Measurements from ENCODE around the gene FTO.

- TF ChIP-seq EZH2 (IDR thresholded peaks at IDR 0.05; ENCODE audit: borderline replicate concordance, insufficient read depth, low read length, poor library complexity, severe bottlenecking) (no peak), CTCF (IDR thresholded peaks at IDR 0.05; ENCODE audit: poor library complexity, severe bottlenecking) (no peak), POLR2AphosphoS5 (IDR thresholded peaks at IDR 0.05) (no peak), EP300 (conservative IDR thresholded peaks at IDR 0.05; ENCODE audit: poor library complexity, severe bottlenecking) (no peak), RAD21 (conservative IDR thresholded peaks at IDR 0.05) (no peak)
- TF ChIP-seq, protein P1, sequence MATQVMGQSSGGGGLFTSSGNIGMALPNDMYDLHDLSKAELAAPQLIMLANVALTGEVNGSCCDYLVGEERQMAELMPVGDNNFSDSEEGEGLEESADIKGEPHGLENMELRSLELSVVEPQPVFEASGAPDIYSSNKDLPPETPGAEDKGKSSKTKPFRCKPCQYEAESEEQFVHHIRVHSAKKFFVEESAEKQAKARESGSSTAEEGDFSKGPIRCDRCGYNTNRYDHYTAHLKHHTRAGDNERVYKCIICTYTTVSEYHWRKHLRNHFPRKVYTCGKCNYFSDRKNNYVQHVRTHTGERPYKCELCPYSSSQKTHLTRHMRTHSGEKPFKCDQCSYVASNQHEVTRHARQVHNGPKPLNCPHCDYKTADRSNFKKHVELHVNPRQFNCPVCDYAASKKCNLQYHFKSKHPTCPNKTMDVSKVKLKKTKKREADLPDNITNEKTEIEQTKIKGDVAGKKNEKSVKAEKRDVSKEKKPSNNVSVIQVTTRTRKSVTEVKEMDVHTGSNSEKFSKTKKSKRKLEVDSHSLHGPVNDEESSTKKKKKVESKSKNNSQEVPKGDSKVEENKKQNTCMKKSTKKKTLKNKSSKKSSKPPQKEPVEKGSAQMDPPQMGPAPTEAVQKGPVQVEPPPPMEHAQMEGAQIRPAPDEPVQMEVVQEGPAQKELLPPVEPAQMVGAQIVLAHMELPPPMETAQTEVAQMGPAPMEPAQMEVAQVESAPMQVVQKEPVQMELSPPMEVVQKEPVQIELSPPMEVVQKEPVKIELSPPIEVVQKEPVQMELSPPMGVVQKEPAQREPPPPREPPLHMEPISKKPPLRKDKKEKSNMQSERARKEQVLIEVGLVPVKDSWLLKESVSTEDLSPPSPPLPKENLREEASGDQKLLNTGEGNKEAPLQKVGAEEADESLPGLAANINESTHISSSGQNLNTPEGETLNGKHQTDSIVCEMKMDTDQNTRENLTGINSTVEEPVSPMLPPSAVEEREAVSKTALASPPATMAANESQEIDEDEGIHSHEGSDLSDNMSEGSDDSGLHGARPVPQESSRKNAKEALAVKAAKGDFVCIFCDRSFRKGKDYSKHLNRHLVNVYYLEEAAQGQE (IDR thresholded peaks at IDR 0.05; ENCODE audit: borderline replicate concordance): no peak
Observed at GRCh38 chr16:53884748-53885147, 180.8 kb downstream of the FTO start.

Measured in neural cell (in vitro differentiated cells).